ENCODE data around the gene MCF2L2.

DNA sequence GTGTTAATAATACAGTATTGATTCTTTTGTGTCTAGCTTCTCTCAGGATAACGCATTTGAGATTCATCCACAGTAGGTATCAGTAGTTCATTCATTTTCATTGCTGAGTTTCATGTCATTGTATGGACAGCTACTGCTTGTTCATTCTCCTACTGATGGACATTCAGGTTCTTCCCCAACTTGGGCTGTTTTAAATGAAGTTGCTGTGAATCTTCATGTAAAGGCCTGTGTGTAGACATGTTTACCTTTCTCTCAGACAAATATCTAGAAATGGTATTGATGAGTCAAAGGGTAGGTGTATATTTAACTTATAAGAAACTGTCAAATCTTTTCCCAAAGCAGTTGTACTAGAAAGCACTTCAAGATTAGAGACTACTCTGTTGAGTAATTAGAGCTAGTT is 26.7 kb downstream of the MCF2L2 start:
- TF ChIP-seq POLR2A (IDR thresholded peaks at IDR 0.05): no peak
- TF ChIP-seq, protein P1, sequence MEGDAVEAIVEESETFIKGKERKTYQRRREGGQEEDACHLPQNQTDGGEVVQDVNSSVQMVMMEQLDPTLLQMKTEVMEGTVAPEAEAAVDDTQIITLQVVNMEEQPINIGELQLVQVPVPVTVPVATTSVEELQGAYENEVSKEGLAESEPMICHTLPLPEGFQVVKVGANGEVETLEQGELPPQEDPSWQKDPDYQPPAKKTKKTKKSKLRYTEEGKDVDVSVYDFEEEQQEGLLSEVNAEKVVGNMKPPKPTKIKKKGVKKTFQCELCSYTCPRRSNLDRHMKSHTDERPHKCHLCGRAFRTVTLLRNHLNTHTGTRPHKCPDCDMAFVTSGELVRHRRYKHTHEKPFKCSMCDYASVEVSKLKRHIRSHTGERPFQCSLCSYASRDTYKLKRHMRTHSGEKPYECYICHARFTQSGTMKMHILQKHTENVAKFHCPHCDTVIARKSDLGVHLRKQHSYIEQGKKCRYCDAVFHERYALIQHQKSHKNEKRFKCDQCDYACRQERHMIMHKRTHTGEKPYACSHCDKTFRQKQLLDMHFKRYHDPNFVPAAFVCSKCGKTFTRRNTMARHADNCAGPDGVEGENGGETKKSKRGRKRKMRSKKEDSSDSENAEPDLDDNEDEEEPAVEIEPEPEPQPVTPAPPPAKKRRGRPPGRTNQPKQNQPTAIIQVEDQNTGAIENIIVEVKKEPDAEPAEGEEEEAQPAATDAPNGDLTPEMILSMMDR (IDR thresholded peaks at IDR 0.05): no peak
